GM23338 (cell line): Measurements from ENCODE around the gene DFFB. TPM values are rescaled to one million over a fixed set of nuclear protein-coding genes. Genes with fewer than 3 reads are reported as not detected.
A peak's percentile ranks its signal among the peaks of the same experiment; 100 is the strongest.

Experiments
- ATAC-seq: fragments of 200-7000 bp; cut with Tn5 transposase; 3 replicates; pipeline ENCODE4 v1.9.1; 2020
- DNase-seq: peaks from one replicate; pipeline ENCODE4 v3.0.0-alpha.2; 2015; ENCODE audit warnings: low spot score
- H2AFZ ChIP-seq: fragments of 200-600 bp; sonication (generic); 2 replicates; pipeline ENCODE4 v1.8.0; 2016; ENCODE audit warnings: antibody characterized with exemption, mild to moderate bottlenecking, moderate library complexity
- H3F3A ChIP-seq: fragments of 200-600 bp; sonication (generic); replicated peaks from 2 replicates; pipeline ENCODE4 v1.8.0; 2017; ENCODE audit warnings: antibody characterized with exemption, mixed run types, low read depth
- H3K27ac ChIP-seq: fragments of 200-600 bp; sonication (generic); 2 replicates; pipeline ENCODE4 v1.6.1; 2016; ENCODE audit warnings: low read depth
- H3K27me3 ChIP-seq: fragments of 200-600 bp; sonication (generic); 2 replicates; pipeline ENCODE4 v1.8.0; 2016; ENCODE audit warnings: mild to moderate bottlenecking, mixed run types, moderate library complexity; ENCODE audit not compliant: insufficient read depth
- H3K36me3 ChIP-seq: fragments of 200-600 bp; sonication (generic); 2 replicates; pipeline ENCODE4 v1.8.0; 2016; ENCODE audit warnings: mild to moderate bottlenecking; ENCODE audit not compliant: insufficient read depth
- H3K4me1 ChIP-seq: fragments of 200-600 bp; sonication (generic); 2 replicates; pipeline ENCODE4 v1.8.0; 2016; ENCODE audit warnings: mild to moderate bottlenecking, moderate library complexity; ENCODE audit not compliant: insufficient read depth
- H3K4me2 ChIP-seq: fragments of 200-600 bp; sonication (generic); 2 replicates; pipeline ENCODE4 v1.7.1; 2017; ENCODE audit warnings: mixed run types
- H3K4me3 ChIP-seq: fragments of 200-600 bp; sonication (generic); 2 replicates; pipeline ENCODE4 v1.6.1; 2016; ENCODE audit warnings: mixed run types
- H3K79me2 ChIP-seq: fragments of 200-600 bp; sonication (generic); replicated peaks from 2 replicates; pipeline ENCODE4 v1.8.0; 2017; ENCODE audit warnings: mild to moderate bottlenecking; ENCODE audit not compliant: insufficient read depth
- H3K9me2 ChIP-seq: fragments of 200-600 bp; sonication (generic); 2 replicates; pipeline ENCODE4 v1.8.0; 2017; ENCODE audit not compliant: insufficient read depth
- H4K20me1 ChIP-seq: fragments of 200-600 bp; sonication (generic); replicated peaks from 2 replicates; pipeline ENCODE4 v1.8.0; 2017; ENCODE audit warnings: mild to moderate bottlenecking; ENCODE audit not compliant: insufficient read depth
- H3K27ac Mint-ChIP-seq: 2 replicates; pipeline ENCODE4 v1.8.0; 2020; ENCODE audit warnings: inconsistent platforms, mild to moderate bottlenecking, moderate library complexity, mixed read lengths
- H3K27me3 Mint-ChIP-seq: 3 replicates; pipeline ENCODE4 v1.8.0; 2022; ENCODE audit warnings: low read depth, mild to moderate bottlenecking, moderate library complexity, mixed read lengths, inconsistent platforms; ENCODE audit not compliant: insufficient read depth, poor library complexity
- H3K36me3 Mint-ChIP-seq: 3 replicates; pipeline ENCODE4 v1.8.0; 2021; ENCODE audit warnings: low read depth, mild to moderate bottlenecking, inconsistent platforms, moderate library complexity, mixed read lengths
- H3K4me1 Mint-ChIP-seq: 3 replicates; pipeline ENCODE4 v1.8.0; 2020; ENCODE audit warnings: mild to moderate bottlenecking, inconsistent platforms, mixed read lengths
- H3K4me3 Mint-ChIP-seq: 3 replicates; pipeline ENCODE4 v1.8.0; 2021; ENCODE audit warnings: moderate library complexity, mild to moderate bottlenecking, inconsistent platforms, mixed read lengths
- H3K9me3 Mint-ChIP-seq: 3 replicates; pipeline ENCODE4 v1.8.0; 2020; ENCODE audit warnings: moderate library complexity, mild to moderate bottlenecking, inconsistent platforms, mixed read lengths
- CREB1 ChIP-seq: fragments of 250-450 bp; sonication (Bioruptor Pico); IDR thresholded peaks from 2 replicates; pipeline ENCODE4 v1.5.0; 2020; ENCODE audit warnings: low read depth, mild to moderate bottlenecking, moderate library complexity
- CTCF ChIP-seq, 2 experiments: fragments of 200-600 bp in 1 of 2; sonication (generic) in 1 of 2; conservative IDR thresholded peaks; 2 replicates each; pipeline versions ENCODE4 v1.5.1 to v1.6.1; 2016 to 2017; ENCODE audit warnings: antibody characterized with exemption in 2 of 2, low read depth in 2 of 2, mild to moderate bottlenecking in 2 of 2, moderate library complexity in 1 of 2
- ETS1 ChIP-seq: IDR thresholded peaks from 2 replicates; pipeline ENCODE4 v1.6.1; 2016; ENCODE audit warnings: antibody characterized with exemption
- EZH2 ChIP-seq: fragments of 200-600 bp; sonication (generic); IDR thresholded peaks from one replicate; pipeline ENCODE4 v1.8.0; 2017; ENCODE audit warnings: antibody characterized with exemption, mild to moderate bottlenecking, low read depth; ENCODE audit not compliant: unreplicated experiment
- EZH2phosphoT487 ChIP-seq: fragments of 200-600 bp; sonication (generic); IDR thresholded peaks from one replicate; pipeline ENCODE4 v1.8.1; 2018; ENCODE audit warnings: antibody characterized with exemption; ENCODE audit not compliant: unreplicated experiment
- JUNB ChIP-seq: IDR thresholded peaks from one replicate; pipeline ENCODE4 v1.6.1; 2016; ENCODE audit warnings: antibody characterized with exemption; ENCODE audit not compliant: unreplicated experiment
- NANOG ChIP-seq: IDR thresholded peaks from 2 replicates; pipeline ENCODE4 v1.6.1; 2016; ENCODE audit warnings: antibody characterized with exemption, borderline replicate concordance
- STAT1 ChIP-seq: IDR thresholded peaks from one replicate; pipeline ENCODE4 v1.6.1; 2016; ENCODE audit warnings: antibody characterized with exemption; ENCODE audit not compliant: unreplicated experiment
- ZNF114 ChIP-seq: fragments of 250-450 bp; sonication (Bioruptor Pico); IDR thresholded peaks from 2 replicates; pipeline ENCODE4 v1.5.0; 2020; ENCODE audit warnings: mild to moderate bottlenecking, moderate library complexity
- ZNF331 ChIP-seq: fragments of 250-450 bp; sonication (Bioruptor Pico); IDR thresholded peaks from 2 replicates; pipeline ENCODE4 v1.5.0; 2020; ENCODE audit warnings: low read depth, mild to moderate bottlenecking, moderate library complexity
- ZNF462 ChIP-seq: fragments of 250-450 bp; sonication (Bioruptor Pico); IDR thresholded peaks from 2 replicates; pipeline ENCODE4 v1.5.0; 2020; ENCODE audit warnings: mild to moderate bottlenecking, moderate library complexity
- polyA plus RNA-seq: library from polyadenylated mRNA; unstranded; fragments of >200 nt; fragmentation: Nextera tagmentation; extraction: Ambion mirVana; gene quantifications from 2 replicates; pipeline ENCODE4 v1.2.1, GENCODE V29; 2016
- total RNA-seq: library from RNA; depleted of rRNA; stranded (reverse); fragments of >200 nt; shearing (Covaris generic); gene quantifications from 2 replicates; pipeline ENCODE4 v1.2.3, GENCODE V29; 2014

The DFFB gene
- total and polyA plus RNA-seq, 2 experiments from 2014 or later: 6.5 to 18.1 TPM

DNA sequence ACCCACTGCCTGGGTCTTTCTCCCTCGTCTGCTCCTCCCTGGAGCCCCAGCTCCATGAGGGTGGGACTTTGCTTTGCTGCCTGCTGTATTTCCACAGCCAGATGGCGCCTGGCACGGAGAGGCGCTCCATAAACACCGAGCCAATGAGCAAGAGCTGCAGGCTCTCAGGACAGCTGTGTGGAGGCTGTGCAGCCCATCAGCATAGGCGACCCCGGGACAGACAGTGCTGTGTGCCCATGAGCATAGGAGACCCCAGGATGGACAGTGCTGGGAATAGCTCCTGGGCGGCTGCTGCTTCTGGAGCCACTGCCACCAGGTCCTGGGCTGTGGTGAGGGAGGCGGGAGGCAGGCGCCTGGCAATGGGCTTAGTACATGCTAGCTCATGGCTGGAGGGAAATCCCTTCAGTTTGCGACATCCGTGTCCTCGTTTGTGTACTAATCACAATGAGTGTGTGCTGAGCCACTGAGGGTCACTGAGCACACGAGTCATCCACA is 29.4 kb upstream of the DFFB start:
- no peaks in the 10 kb centered on the region for H3F3A ChIP-seq
- H3K27me3 Mint-ChIP-seq: peaks cover 4% of the 10 kb centered on the region
- no peaks in the 10 kb centered on the region for H3K9me2 ChIP-seq
- no peak overlapping the region for H3K4me3 ChIP-seq
- no peaks in the 10 kb centered on the region for H3K79me2 ChIP-seq
- no peak overlapping the region for H3K27ac ChIP-seq
- no peak overlapping the region for H3K4me2 ChIP-seq
- H3K27me3 ChIP-seq: no peaks in the 10 kb centered on the region
- H2AFZ ChIP-seq: no peak overlapping the region
- no peaks in the 10 kb centered on the region for H3K4me1 Mint-ChIP-seq
- DNase-seq (peak; percentile 70), ATAC-seq (peak; percentile 97)
- H3K36me3 Mint-ChIP-seq: peaks cover 25% of the 10 kb centered on the region
- no peaks in the 10 kb centered on the region for H3K9me3 Mint-ChIP-seq
- H3K36me3 ChIP-seq: no peaks in the 10 kb centered on the region
- TF ChIP-seq CTCF (conservative IDR thresholded peaks at IDR 0.05; ENCODE audit: low read depth in 2 of 2): peak; percentile 38 to 66
- TF ChIP-seq STAT1: no peak
- TF ChIP-seq EZH2: no peak
- H4K20me1 ChIP-seq: no peaks in the 10 kb centered on the region; the same call in 1 of the 2 replicates
- H3K4me1 ChIP-seq: no peaks in the 10 kb centered on the region
- H3K4me3 Mint-ChIP-seq: no peak overlapping the region
- H3K27ac Mint-ChIP-seq: no peak overlapping the region

GRCh38 chr1:3828391-3828790 is 28.9 kb upstream of the DFFB start:
- Mint-ChIP-seq H3K27ac (no peak overlapping the region), H3K27me3 (peaks cover 4% of the 10 kb centered on the region), H3K4me3 (no peak overlapping the region), H3K36me3 (peaks cover 29% of the 10 kb centered on the region), H3K4me1 (no peaks in the 10 kb centered on the region), H3K9me3 (no peaks in the 10 kb centered on the region)
- Histone ChIP-seq H4K20me1 (no peaks in the 10 kb centered on the region; the same call in 1 of the 2 replicates), H2AFZ (no peak overlapping the region), H3K9me2 (no peaks in the 10 kb centered on the region), H3F3A (no peaks in the 10 kb centered on the region), H3K27me3 (no peaks in the 10 kb centered on the region), H3K27ac (no peak overlapping the region), H3K36me3 (no peaks in the 10 kb centered on the region; the same call in 1 of the 2 replicates), H3K4me3 (no peak overlapping the region), H3K79me2 (no peaks in the 10 kb centered on the region), H3K4me1 (no peaks in the 10 kb centered on the region), H3K4me2 (no peak overlapping the region)
- ATAC-seq: no peak
- no peak for DNase-seq
- TF ChIP-seq JUNB (no peak), STAT1 (no peak), NANOG (no peak), ZNF331 (CRISPR knock-in tag) (no peak), CTCF (conservative IDR thresholded peaks at IDR 0.05; ENCODE audit: low read depth in 2 of 2) (no peak), ETS1 (no peak), ZNF462 (CRISPR knock-in tag) (no peak), CREB1 (CRISPR knock-in tag) (no peak), ZNF114 (CRISPR knock-in tag) (no peak), EZH2phosphoT487 (no peak)
